Neural cell (in vitro differentiated cells): Measurements from ENCODE around the gene PARD3B.

Experiments used
- CTCF ChIP-seq: fragments of 450-650 bp; IDR thresholded peaks from 2 replicates; pipeline ENCODE4 v1.5.1; 2014; ENCODE audit warnings: antibody characterized with exemption, mild to moderate bottlenecking, moderate library complexity; ENCODE audit not compliant: poor library complexity, severe bottlenecking
- EP300 ChIP-seq: fragments of 450-650 bp; conservative IDR thresholded peaks from 2 replicates; pipeline ENCODE4 v1.6.1; 2014; ENCODE audit warnings: antibody characterized with exemption, mild to moderate bottlenecking, moderate library complexity; ENCODE audit not compliant: poor library complexity, severe bottlenecking
- EZH2 ChIP-seq: fragments of 200-600, 300-800 bp; shearing (Covaris generic), sonication (generic); IDR thresholded peaks from 2 replicates; pipeline ENCODE4 v1.6.1; 2014; ENCODE audit warnings: antibody characterized with exemption, low read length, borderline replicate concordance, mild to moderate bottlenecking; ENCODE audit not compliant: insufficient read depth, poor library complexity, severe bottlenecking
- MXI1 ChIP-seq: fragments of 450-650 bp; conservative IDR thresholded peaks from 2 replicates; pipeline ENCODE4 v1.6.1; 2014; ENCODE audit warnings: antibody characterized with exemption, mild to moderate bottlenecking; ENCODE audit not compliant: poor library complexity, severe bottlenecking
- POLR2AphosphoS5 ChIP-seq: IDR thresholded peaks from 2 replicates; pipeline ENCODE4 v1.6.1; 2012
- RAD21 ChIP-seq: fragments of 450-650 bp; conservative IDR thresholded peaks from 2 replicates; pipeline ENCODE4 v1.6.1; 2014; ENCODE audit warnings: antibody characterized with exemption, mild to moderate bottlenecking, moderate library complexity
- TAF1 ChIP-seq: IDR thresholded peaks from 2 replicates; pipeline ENCODE4 v1.6.1; 2012; ENCODE audit warnings: low read depth

- TF ChIP-seq CTCF (no peak), TAF1 (no peak), EZH2 (no peak), EP300 (no peak), MXI1 (no peak), RAD21 (no peak), POLR2AphosphoS5 (no peak)
Measured at GRCh38 chr2:205321231-205321630, 776.0 kb downstream of the PARD3B start.
